Tibial nerve (tissue), 4 donors: ENCODE results near the gene CYTH3. TPM values are rescaled to one million over a fixed set of nuclear protein-coding genes. Genes with fewer than 3 reads are reported as not detected.

Source experiments
- DNase-seq, 2 donors: peaks; one replicate each; pipeline ENCODE4 v3.0.0-alpha.2; 2019; ENCODE audit warnings: low spot score in 2 of 2
- H3K27ac ChIP-seq, 4 donors: fragments of 200-600 bp; sonication (generic) in 3 of 4; one replicate each; pipeline ENCODE4 v1.5.1; 2017 to 2019; ENCODE audit warnings: mild to moderate bottlenecking in 1 of 4
- H3K27me3 ChIP-seq, 2 donors: fragments of 200-600 bp; sonication (generic) in 1 of 2; one replicate each; pipeline versions ENCODE4 v1.5.1 to v1.6.0; 2017 to 2019
- H3K36me3 ChIP-seq, 3 donors: fragments of 200-600 bp; sonication (generic); one replicate each; pipeline ENCODE4 v1.5.1; 2018 to 2019
- H3K4me1 ChIP-seq, 4 donors: fragments of 200-600 bp; sonication (generic) in 3 of 4; one replicate each; pipeline ENCODE4 v1.5.1; 2017 to 2019
- H3K4me3 ChIP-seq, 4 donors: fragments of 200-600 bp; sonication (generic) in 3 of 4; one replicate each; pipeline ENCODE4 v1.5.1; 2017 to 2019; ENCODE audit warnings: mild to moderate bottlenecking in 1 of 4, moderate library complexity in 1 of 4
- H3K9me3 ChIP-seq, 4 donors: fragments of 200-600 bp; sonication (generic) in 3 of 4; one replicate each; pipeline ENCODE4 v1.5.1; 2017 to 2019
- CTCF ChIP-seq, 5 experiments: fragments of 200-600 bp in 3 of 5; fragments of 450-650 bp in 2 of 5; sonication (generic) in 3 of 5; IDR thresholded peaks; one replicate each; pipeline ENCODE4 v1.5.1; 2016 to 2019; ENCODE audit warnings: antibody characterized with exemption in 5 of 5, mild to moderate bottlenecking in 3 of 5, moderate library complexity in 2 of 5
- EP300 ChIP-seq, 2 donors: sonication (generic); formaldehyde crosslinking; IDR thresholded peaks; one replicate each; pipeline ENCODE4 v1.6.1; 2017; ENCODE audit warnings: antibody characterized with exemption in 2 of 2, mild to moderate bottlenecking in 1 of 2
- POLR2A ChIP-seq, 2 donors: fragments of 450-650 bp; IDR thresholded peaks; one replicate each; pipeline ENCODE4 v1.6.1; 2017; ENCODE audit warnings: antibody characterized with exemption in 2 of 2, mild to moderate bottlenecking in 2 of 2, moderate library complexity in 2 of 2
- WGBS, 2 donors: methylation state at CpG; one replicate each; pipeline ENCODE4 v1.1.5; 2018; 5-methylcytosine and 5-hydroxymethylcytosine counted together
- total RNA-seq, 4 donors: library from RNA; depleted of rRNA; stranded (reverse); fragments of >200 nt; gene quantifications; one replicate each; pipeline ENCODE4 v1.1.0, GENCODE V29; 2016

CYTH3 gene
- 10 to 100 TPM; 49.2 to 61.2 (median 53.2) TPM for total RNA-seq

DNA sequence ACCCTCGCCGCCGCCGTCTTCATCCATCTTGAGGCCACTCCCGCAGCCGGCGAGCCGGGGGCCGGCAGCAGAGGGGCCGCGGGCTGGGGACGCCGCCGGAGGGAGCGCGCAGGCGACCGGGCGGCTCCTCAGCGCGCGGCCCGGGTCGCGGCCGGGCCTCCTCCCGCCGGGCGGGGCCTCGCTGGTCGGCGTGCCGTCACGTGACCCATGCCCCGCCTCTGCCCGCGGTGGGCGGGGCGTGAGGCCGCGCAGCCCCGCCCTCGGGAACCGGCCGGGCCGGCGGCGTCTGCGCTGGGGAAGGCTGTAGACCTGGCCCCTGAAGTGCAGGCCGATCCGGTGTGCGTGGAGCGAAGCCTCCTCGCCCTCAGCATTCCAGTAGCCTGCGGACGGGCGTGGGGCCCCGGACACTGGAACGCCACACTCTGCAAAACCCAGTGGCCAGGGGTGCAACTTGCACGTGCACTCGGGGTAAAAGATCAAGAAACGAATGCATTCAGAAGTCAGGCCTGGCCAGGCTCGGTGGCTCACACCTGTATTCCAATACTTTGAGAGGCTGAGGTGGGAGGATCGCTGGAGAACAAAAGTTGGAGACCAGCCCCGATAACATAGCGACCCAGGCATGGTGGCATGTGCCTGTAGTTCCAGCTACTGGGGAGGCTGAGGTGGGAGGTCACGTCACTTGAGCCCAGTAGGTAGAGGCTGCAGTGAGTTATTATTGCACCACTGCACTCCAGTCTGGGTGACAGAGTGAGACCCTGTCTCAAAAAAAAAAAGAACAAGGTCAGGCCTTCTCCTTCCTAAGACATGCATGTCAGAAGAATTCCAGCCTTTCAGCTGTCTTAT lies at the start of gene CYTH3:
TSS of gene CYTH3 (minus strand) at position 144 of the 843 bp plus-strand sequence. CDS start at position 27, 117 bp downstream.
- Histone ChIP-seq H3K4me3 (peak within 1 kb of the TSS; percentile 78 to 98 (median 88)), H3K27me3 (no peaks in the 10 kb centered on the region), H3K27ac (peak within 1 kb of the TSS; percentile 82 to 95 (median 91)), H3K4me1 (peaks cover 0 to 45% (median 14%) of the 10 kb centered on the region in 4 donors), H3K9me3 (no peaks in the 10 kb centered on the region), H3K36me3 (no peaks in the 10 kb centered on the region)
- peak in 2 of 5 experiments; percentile 6 to 29 for TF ChIP-seq CTCF (IDR thresholded peaks at IDR 0.05)
- TF ChIP-seq EP300 (IDR thresholded peaks at IDR 0.05): no peak
- peak; percentile 88 to 89 for TF ChIP-seq POLR2A (IDR thresholded peaks at IDR 0.05)
- WGBS, 2 donors: 6 to 22% methylated on average over 13 to 42 of the region's 67 CpGs
- peak; percentile 61 to 67 for DNase-seq

DNA sequence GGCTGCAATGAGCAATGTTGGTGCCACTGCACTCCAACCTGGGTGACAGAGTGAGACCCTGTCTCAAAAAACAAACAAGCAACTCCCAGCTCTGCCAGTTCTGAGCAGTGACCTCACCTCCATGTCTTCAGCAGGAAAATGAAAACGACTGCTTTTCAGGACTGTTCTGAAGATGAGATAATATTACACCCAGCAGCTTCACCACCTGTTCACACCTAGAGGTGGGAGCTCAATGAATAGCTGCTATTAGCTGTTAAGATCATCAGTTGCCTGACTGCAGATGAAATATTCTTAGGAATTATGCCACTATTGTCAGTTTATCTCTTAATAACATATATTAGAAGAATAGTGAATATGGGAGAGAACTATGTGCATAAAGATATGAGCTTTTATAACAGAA lies 48.4 kb upstream of the CYTH3 start:
- Histone ChIP-seq H3K36me3 (no peaks in the 10 kb centered on the region), H3K9me3 (no peaks in the 10 kb centered on the region), H3K4me1 (peaks cover 0 to 20% (median 7%) of the 10 kb centered on the region in 4 donors), H3K27ac (no peak overlapping the region), H3K4me3 (no peak overlapping the region), H3K27me3 (no peaks in the 10 kb centered on the region)
- no peak for TF ChIP-seq EP300 (IDR thresholded peaks at IDR 0.05)
- DNase-seq: no peak
- 55 to 56% methylated on average over 1 of the region's 1 CpG for WGBS, 2 donors

GRCh38 chr7:6317797-6318438 lies 45.5 kb upstream of the CYTH3 start:
- peak; percentile 34 to 73 for DNase-seq
- Histone ChIP-seq H3K4me3 (peak overlapping the region in 1 of 4 donors; percentile 19), H3K27me3 (no peaks in the 10 kb centered on the region), H3K4me1 (peaks cover 0 to 18% (median 7%) of the 10 kb centered on the region in 4 donors), H3K36me3 (no peaks in the 10 kb centered on the region), H3K27ac (peak overlapping the region in 3 of 4 donors; percentile 8 to 70 (median 32)), H3K9me3 (no peaks in the 10 kb centered on the region)
- no peak for TF ChIP-seq POLR2A (IDR thresholded peaks at IDR 0.05)
- TF ChIP-seq EP300 (IDR thresholded peaks at IDR 0.05): peak; percentile 13 to 78
- 23 to 27% methylated on average over 16 of the region's 16 CpGs for WGBS, 2 donors

DNA sequence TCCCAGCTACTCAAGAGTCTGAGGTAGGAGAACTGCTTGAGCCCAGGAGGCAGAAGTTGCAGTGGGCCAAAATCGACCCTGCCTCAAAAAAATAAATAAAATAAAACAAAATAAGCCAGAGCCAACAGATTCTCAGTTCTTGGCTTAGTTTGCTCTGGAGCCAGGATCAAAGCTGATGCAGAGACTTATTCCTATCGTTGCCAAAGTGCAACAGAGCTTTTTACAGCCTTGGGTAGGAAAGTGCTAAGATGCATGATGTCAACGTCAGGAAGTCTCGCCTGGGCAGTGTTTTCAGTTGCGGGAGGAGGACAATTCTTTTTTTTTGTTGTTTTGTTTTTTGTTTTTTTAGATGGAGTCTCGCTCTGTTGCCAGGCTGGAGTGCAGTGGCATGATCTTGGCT lies 43.8 kb upstream of the CYTH3 start:
- DNase-seq: no peak
- WGBS, 2 donors: 75 to 79% methylated on average over 6 of the region's 6 CpGs
- Histone ChIP-seq H3K27me3 (no peaks in the 10 kb centered on the region), H3K4me3 (no peak overlapping the region), H3K27ac (no peak overlapping the region), H3K9me3 (no peaks in the 10 kb centered on the region), H3K36me3 (no peaks in the 10 kb centered on the region), H3K4me1 (peaks cover 0 to 14% (median 7%) of the 10 kb centered on the region in 4 donors)
- TF ChIP-seq EP300 (IDR thresholded peaks at IDR 0.05) (no peak), CTCF (IDR thresholded peaks at IDR 0.05) (no peak), POLR2A (IDR thresholded peaks at IDR 0.05) (no peak)

- Histone ChIP-seq H3K4me1 (peaks cover 0 to 14% (median 7%) of the 10 kb centered on the region in 4 donors), H3K27ac (peak overlapping the region in 1 of 4 donors; percentile 24), H3K27me3 (no peaks in the 10 kb centered on the region), H3K9me3 (no peaks in the 10 kb centered on the region), H3K4me3 (no peak overlapping the region), H3K36me3 (no peaks in the 10 kb centered on the region)
- WGBS, 2 donors: 67% methylated on average over 8 of the region's 8 CpGs
- no peak for TF ChIP-seq POLR2A (IDR thresholded peaks at IDR 0.05)
- no peak for TF ChIP-seq CTCF (IDR thresholded peaks at IDR 0.05)
- TF ChIP-seq EP300 (IDR thresholded peaks at IDR 0.05): no peak
- no peak for DNase-seq
These were observed 43.3 kb upstream of the CYTH3 start for GRCh38 chr7:6315746-6316145.
